Measurements from ENCODE around the gene PODXL2.

Gene PODXL2

DNA sequence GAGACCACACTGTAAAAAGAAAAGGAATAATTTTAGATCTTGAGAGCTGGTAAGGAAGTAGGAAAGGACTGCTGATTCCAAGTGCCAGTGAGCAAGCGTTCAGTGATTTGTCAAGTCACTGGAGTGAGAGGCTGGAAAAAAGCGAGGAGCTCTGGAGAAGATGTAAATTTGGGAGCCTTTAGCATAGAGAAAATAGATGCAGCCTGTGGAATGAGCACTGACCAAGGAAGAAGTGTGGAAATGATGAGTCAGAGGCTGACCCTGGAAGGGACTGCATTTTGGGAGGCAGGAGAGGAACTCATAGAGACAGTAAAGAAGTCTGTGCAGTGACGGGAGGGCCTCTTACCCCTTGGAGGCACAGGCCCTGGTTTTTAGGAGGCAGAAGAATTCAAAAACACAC, 26.7 kb downstream of the PODXL2 start:
- no peak for DNase-seq (ENCODE audit: low read depth, low spot score)

DNA sequence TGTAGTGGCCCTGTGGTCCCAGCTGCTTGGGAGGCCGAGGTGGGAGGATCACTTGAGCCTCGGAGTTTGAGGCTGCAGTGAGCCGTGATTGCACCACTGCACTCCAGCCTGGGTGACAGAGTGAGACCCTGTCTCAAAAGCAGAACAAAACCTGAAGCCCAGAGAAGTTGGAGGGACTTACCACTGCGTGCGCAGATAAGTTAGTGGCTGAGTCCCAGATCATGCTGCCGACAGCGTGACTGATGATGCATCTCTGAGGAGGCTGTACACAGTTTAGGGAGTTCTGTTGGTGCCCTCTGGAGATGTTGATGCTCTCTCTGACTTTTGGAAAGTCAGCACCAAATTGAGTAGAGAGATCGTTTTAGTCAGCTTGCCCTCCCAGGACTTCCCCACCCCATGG, 27.9 kb downstream of the PODXL2 start:
- DNase-seq (ENCODE audit: low read depth, low spot score): no peak

DNA sequence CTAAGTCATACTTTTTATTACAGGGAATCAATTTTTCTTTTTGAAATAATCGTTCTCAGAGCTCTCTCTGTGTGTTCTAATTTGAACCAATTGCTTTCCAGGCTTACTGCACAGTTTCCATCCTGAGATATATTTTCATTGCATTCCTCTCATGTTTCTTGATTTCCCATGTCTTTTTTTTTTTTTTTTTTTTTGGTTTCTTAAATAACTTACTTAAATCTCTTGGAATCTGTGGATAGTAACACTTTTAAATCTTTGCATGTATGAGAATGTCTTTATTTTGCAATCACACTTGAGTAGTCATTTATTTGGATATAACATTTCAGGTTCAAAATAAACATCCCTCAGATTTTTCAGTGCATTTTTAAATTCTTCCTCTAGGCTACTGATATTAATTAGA, 29.2 kb downstream of the PODXL2 start:
- DNase-seq (ENCODE audit: low read depth, low spot score): no peak

DNA sequence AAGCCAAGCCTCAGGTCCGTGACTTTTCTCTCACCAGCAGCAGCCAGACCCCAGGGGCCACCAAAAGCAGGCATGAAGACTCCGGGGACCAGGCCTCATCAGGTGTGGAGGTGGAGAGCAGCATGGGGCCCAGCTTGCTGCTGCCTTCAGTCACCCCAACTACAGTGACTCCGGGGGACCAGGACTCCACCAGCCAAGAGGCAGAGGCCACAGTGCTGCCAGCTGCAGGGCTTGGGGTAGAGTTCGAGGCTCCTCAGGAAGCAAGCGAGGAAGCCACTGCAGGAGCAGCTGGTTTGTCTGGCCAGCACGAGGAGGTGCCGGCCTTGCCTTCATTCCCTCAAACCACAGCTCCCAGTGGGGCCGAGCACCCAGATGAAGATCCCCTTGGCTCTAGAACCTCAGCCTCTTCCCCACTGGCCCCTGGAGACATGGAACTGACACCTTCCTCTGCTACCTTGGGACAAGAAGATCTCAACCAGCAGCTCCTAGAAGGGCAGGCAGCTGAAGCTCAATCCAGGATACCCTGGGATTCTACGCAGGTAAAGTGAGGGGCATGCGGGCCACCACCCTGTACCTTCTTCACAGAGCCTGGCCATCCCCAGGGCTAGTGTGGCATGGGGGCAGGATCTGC, 31.8 kb downstream of the PODXL2 start:
- DNase-seq (ENCODE audit: low read depth, low spot score): no peak

DNA sequence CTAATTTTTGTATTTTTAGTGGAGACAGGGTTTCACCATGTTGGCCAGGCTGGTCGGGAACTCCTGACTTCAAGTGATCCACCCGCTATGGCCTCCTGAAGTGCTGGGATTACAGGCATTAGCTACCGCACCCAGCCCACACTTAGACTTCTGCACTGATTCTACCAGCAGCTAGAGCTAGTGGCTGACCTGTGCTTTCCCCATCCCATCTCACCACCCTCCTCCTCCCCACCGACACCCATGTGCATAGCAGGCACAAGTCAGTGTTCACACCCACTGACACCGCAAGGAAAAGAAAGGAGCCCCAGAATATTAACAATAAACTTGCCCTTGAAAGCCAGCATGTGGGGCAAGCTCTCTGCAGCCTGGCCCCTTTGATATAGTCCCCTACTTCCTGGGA, 32.6 kb downstream of the PODXL2 start:
- no peak for DNase-seq (ENCODE audit: low read depth, low spot score)

DNA sequence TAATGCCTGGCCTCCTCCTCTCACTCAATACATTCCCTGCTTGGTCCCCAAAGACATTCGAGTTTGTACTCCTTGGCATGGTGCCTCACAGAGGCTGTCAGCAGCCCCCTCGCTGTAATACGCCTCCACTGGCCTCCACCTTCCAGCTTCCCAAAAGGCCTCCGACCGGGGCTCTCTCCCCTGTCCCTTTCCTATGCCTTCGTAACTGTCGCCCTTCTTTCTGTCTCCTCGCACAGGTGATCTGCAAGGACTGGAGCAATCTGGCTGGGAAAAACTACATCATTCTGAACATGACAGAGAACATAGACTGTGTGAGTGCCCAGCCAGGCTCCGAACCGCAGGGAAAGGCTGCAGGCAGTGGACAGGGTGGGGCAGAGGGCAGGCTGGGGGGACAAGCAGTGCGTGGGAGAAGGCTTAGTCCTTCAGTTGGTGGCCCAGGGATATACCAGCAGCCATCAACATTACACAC, 33.0 kb downstream of the PODXL2 start:
- no peak for DNase-seq (ENCODE audit: low read depth, low spot score)

DNA sequence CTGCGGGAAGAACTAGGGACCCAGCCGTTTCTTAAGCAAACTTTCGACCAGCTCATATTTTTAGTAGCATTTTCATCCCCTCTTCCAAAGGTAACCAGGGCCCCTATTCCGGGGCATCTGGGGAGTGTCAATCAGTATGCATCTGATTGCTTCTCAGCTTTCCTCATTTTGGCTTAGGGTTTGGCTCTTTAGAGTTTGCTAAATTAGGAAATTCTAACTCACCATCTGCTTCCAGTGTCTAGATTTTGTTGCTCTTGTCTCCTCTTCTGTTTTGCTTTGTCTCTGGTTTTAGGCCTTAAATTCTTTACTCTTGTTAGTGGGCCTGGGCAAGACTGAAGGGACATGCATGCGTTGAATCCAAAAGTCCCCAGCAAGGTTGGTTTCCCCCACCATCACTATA, 34.2 kb downstream of the PODXL2 start:
- no peak for DNase-seq (ENCODE audit: low read depth, low spot score)

DNA sequence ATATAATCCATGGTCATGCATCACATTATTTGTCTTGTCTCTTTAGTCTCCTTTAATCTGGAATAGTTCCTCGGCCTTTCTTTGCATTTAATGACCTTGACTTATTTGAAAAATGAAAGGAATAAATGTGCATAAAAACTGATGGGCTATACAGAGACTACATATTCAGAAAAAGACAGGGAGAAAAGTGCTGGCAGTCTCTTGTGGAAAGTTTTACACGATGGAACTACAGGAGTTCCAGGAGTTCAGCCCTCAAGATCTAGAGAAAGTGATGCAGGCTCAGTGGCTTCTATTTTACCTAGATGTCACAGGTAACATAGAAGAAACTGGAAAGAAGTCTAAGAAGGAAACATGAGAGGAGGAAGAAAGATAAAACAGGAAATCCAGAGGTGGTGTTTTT, 36.2 kb downstream of the PODXL2 start:
- DNase-seq (ENCODE audit: low read depth, low spot score): no peak

DNA sequence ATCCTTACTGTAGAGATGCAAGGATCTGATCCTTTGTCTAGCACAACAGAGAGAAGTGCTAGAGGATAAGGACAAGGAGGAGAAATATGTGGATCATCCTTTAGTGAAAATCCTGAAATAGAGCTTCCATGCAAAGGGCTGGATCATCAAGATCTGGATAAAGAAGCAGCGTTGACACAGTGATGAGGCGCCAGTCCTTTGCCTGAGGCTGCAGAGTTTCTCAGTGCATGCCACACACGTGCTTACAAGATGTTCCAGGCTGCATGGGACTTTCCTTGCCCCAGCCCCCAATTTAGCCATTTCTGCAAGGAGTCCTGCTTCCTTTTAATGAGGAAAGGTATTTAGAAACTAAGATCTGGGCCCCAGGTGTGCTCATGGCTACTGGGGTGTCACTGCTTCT, 36.6 kb downstream of the PODXL2 start:
- DNase-seq (ENCODE audit: low read depth, low spot score): no peak

DNA sequence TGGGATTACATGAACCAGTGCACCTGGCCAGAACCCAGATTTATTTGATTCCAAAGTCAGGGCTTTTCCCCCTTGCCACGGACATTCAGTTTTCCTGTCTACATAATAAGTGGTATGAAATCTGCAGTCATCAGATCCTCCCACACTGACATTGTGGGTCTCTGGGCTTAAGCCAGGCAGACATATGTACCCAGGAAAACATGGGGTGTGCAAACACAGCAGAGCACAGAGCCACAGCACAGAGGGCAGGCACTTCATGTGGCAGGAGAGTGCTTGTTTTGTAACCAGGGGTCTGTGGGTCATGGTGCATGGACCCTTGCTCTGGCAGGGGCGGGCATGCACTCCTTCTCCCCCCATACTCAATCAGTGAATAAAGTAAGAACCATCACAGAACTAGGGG, 37.7 kb downstream of the PODXL2 start:
- no peak for DNase-seq (ENCODE audit: low read depth, low spot score)

DNA sequence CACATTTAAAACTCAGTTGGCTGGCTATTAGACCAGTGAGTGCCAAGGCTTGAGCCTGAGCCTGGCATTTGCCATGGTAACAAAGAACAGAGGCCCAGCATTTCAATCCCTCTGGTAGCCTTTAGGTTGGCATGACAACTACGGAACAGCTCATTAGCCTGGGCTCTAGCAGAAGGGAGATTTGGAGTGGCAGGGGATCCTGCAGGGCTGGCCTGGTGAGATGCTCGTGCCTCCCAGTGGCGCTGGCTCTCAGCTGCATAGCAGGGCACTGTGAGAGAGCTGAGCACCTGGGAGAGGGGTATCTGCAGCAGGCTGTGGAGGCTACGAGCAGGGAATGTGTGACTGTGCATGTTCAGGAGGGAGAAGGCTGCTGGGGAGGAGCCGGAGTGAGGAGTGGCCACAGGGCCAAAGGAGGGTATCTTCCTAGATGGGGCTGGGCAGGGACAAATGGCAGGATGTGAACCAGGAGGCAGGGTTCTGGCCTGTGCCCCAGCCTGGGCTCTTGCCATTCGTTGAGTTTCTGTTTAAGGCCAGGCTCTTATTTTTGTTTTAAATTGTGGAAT, 38.2 kb downstream of the PODXL2 start:
- no peak for DNase-seq (ENCODE audit: low read depth, low spot score)

DNA sequence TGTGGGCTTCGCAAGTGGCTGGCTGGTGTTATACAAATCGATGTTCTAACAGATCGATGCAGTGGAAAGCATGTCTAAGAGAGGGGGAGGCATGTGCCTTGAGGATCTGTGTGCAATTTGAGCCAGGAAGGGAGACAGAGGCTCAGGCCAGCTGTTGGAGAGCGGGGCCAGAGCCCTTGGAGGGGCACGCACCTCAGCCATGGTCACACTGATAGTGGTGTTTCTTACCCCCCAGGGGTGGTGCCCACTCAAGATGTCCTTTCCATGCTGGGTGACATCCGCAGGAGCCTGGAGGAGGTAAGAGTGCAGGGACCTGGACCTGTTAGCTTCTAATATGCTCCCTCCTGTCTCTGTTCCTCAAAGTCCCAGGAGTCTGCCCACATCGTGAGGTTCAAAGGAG, 39.9 kb downstream of the PODXL2 start:
- no peak for DNase-seq (ENCODE audit: low read depth, low spot score)

DNA sequence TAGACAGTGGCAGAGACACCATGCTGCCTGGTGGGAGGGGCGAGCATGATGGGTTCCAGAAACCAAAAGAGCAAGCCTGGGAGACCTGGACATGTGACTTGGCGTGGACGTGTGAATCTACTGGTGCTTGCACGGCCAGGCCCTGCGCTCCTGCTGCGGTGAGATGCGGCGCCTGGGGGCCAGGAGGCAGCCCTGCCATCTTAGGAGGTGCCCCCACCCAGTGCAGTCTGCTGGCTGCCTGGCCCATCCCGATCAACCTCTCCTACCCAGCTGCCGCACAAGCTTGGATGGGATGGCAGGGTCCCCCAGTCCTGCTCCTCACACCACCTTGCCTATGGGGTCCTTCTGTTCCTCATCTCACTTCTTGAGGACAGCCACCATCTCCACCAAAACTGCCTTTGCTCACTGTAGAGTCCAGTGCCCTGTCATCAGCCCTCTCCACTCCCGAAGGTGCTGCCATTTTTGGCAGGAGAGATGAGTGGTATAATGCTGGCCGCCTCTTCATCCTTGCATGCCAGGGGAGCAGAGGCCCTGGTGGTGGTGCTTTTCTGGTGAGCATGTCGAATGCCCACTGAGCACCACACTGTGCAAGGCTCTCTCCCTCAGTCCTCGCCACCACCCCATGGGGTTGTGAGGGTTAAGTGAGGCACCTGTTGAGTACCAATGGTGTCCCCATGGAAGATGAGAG, 40.7 kb downstream of the PODXL2 start:
- no peak for DNase-seq (ENCODE audit: low read depth, low spot score)

DNA sequence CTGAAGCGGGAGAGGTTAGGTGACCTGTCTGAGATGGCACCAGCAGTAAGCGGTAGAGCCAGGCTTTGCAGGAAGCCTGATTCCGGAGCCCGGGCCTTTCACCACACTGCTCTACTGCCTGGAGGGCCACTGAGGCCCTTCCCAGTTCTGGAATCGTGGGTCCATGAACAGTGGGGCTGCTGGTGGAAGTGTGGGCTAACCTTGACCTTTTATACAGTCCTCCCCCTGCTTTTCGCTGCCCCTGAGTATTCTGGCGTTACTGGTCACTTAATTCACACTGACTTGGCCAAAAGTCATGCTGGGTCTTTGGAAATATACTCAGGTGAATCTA, 41.2 kb downstream of the PODXL2 start:
- no peak for DNase-seq (ENCODE audit: low read depth, low spot score)

DNA sequence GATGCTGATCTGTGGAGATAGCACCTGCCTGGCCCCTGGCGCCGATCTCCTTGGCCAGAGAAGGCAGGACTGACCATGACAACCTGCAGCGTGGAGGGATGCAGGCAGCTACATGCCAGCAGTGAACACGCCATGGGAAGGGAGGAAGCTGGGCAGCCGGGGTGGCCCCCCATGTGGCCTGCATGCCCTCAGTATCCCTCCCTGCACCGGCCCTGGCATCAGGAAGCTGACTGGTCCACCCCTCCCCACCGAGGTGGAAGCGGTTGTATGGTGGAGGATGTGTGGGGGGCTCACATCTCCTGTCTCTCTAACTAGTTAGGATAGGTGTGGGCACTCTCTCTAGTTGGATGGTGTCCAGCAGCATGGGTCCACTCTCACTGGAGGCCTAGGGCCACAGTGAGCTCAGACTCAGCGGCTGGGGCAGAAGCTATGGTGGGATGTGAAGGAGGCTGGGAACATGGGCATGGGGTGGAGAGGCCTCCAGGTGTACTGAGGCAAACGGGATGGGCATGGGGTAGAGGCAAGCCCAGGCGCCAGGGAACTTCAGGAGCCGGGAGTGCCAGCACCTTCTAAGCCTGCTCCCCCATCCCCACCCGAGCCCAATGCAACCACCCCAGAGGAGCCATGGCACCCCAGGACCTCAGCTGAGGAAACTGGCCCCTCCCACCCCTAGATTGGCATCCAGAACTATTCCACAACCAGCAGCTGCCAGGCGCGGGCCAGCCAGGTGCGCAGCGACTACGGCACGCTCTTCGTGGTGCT, 42.0 kb downstream of the PODXL2 start:
- DNase-seq (ENCODE audit: low read depth, low spot score): no peak

DNA sequence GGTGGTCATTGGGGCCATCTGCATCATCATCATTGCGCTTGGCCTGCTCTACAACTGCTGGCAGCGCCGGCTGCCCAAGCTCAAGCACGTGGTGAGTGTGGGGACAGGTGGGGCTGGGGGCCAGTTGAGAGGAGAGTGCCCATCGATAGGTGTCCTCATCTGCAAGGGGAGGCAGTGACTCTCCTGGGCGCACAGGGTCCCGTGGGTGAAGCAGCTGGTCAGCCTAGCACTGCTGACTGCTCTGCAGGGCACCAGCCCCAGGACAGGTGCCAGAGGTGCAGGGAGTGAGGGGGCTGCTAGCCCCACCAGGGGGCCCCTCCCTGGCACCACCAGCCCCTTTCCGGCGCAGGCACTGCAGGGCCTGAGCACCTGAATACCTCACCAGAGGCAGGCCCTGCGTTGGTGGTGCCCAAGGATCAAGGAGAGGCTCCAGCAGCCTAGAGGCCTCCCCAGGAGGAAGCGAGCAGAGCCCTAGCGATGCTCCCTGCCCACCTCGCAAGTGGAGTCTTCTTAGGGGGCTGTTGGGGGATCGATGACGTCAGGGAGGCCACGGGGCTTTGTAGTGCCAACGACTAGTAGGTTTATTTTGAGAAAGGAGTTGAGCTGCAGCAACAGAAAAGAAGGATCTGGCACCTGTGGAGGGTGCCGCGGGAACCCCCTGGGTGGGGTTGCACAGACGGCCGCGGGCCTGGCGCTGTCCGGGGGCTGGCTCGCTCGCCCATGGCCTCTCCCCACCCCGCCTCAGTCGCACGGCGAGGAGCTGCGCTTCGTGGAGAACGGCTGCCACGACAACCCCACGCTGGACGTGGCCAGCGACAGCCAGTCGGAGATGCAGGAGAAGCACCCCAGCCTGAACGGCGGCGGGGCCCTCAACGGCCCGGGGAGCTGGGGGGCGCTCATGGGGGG, 42.8 kb downstream of the PODXL2 start:
- DNase-seq (ENCODE audit: low read depth, low spot score): no peak

DNA sequence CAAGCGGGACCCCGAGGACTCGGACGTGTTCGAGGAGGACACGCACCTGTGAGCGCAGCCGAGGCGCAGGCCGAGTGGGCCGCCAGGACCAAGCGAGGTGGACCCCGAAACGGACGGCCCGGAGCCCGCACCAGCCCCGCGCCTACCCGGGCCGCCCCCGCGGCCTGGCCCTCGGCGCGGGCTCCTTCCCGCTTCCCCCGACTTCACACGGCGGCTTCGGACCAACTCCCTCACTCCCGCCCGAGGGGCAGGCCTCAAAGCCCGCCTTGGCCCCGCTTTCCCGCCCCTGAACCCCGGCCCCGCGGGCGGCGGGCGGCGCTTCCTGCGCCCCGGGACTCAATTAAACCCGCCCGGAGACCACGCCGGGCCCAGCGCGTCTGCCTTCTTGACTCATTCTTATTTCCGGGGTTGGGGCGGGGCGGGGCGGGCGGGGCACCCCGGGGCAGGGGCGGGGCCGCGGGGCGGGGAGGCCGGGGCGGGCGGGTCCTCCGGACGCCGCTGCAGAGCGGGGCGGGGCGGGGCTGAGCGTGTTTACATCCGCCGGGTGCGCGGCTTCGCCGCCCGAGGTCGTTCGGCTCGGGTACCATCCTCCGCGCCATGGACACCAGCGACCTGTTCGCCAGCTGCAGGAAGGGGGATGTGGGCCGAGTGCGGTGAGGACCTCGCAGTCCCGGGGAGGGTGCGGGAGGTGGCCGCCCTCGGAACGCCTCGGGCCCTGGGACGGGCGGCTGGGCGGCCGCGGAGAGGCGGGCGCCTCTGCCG, 43.6 kb downstream of the PODXL2 start, which contains the start of gene ABTB1:
Gene ABTB1, plus strand, starts transcription at position 524 of the 762 bp plus-strand sequence. Its CDS starts 74 bp downstream, at position 598.
- DNase-seq (ENCODE audit: low read depth, low spot score): no peak

DNA sequence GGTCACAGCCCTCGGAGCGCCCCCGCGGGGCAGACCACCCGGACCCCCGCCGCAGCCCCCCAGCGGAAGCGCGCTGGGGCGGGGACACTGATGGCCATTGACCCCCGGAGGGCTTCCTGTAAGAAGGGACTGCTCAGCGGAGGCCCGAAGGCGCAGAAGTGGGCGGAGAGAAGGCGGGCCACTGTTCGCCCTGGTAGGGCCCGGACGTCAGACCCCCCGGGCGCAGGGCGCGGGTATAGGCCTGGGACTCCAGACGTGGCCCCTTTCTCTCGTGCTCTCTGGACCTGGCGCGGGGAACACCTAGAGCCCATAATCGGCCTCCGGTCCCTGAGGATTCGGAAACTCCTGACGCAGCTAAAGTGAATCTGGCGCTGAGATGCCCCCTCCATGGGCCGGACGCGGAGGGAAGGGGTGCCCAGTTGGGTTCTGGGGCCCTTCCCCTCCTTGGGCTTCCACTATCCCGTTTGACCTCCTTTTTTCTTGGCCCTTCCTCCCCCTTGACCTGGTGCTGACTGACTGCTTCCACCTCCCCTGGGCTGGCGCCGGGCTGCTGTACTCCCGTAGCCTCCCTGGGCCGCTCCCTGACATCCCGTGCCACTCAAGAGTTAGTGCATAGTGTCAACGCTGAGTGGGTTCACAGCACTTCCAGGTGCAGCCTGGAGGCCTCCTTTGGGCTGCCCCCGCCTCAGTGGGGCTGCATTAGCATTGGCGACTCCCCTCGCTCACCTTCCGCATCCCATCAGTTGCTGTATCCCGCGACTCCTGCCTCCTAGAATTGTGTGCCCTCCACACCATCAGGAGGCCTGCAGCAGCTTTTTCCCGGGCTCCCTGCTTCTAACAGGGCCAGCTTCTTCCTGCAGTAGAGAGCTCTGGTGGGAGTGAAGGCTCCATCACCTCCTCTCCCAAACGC, 44.5 kb downstream of the PODXL2 start:
- DNase-seq (ENCODE audit: low read depth, low spot score): no peak

DNA sequence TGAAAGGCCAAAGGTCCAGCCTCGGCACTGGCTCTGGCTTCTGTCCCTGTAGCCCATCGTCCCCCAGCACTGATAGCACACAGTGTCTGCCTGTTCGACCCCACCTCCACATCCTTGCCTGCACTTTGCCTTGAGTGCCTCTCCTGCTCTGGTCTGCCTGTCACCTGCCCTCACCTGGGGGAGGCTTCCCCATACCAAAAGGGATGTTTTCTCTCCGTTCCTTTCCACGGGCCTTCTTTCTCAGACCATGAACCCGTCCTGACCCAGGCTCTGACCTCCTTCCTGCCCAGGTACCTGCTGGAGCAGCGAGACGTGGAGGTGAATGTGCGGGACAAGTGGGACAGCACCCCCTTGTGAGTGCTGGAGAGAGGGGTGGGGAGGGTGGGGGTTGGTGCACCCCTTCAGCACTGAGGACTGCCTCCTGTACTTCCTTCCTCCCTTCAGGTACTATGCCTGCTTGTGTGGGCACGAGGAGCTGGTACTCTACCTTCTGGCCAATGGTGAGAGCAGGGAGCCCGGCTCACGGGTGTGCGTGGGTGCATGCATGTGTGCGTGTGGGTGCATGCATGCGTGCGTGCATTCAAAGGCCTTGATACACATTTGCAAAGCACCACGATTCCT, 45.2 kb downstream of the PODXL2 start:
- no peak for DNase-seq (ENCODE audit: low read depth, low spot score)

Data from brain pericyte (primary cell).